ENCODE data around the gene RBM33.

RBM33 gene

DNA sequence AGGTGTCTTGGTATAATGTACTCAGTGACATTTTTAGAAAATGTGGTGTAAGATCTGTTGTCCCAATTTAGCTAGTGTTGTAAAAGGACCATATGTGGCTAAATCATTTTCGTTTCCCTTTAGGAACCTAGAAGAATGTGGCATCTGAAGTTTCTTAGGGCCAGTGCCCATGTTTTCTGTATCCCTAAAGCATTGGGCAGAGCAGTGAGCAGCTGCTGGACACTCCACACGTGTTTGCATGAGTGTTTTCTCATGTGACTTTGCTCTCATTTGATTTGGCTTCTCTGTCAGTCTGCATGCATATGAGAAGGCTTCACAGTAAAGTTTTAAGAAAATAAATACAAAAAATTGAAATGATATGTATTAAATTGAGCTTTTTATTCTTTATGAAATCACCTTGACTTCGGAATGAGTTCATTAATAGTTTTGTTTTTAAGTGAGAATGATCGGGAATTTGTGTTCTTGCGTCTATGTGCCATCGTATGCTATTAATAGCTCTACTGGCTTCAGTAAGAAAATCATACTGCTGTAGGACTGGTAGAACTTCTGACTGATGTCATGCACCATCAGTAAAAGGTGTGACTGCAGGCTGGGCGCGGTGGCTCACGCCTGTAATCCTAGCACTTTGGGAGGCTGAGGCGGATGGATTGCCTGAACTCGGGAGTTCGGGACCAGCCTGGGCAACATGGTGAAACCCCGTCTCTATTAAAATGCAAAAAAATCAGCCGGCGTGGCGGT, 61.3 kb downstream of the RBM33 start:
- no peak overlapping the region for H3K4me3 ChIP-seq (ENCODE audit: control insufficient read depth, low read depth, low read length)
- TF ChIP-seq, protein P1, sequence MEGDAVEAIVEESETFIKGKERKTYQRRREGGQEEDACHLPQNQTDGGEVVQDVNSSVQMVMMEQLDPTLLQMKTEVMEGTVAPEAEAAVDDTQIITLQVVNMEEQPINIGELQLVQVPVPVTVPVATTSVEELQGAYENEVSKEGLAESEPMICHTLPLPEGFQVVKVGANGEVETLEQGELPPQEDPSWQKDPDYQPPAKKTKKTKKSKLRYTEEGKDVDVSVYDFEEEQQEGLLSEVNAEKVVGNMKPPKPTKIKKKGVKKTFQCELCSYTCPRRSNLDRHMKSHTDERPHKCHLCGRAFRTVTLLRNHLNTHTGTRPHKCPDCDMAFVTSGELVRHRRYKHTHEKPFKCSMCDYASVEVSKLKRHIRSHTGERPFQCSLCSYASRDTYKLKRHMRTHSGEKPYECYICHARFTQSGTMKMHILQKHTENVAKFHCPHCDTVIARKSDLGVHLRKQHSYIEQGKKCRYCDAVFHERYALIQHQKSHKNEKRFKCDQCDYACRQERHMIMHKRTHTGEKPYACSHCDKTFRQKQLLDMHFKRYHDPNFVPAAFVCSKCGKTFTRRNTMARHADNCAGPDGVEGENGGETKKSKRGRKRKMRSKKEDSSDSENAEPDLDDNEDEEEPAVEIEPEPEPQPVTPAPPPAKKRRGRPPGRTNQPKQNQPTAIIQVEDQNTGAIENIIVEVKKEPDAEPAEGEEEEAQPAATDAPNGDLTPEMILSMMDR (IDR thresholded peaks at IDR 0.05; ENCODE audit: control insufficient read depth, insufficient read depth, low read depth, low read length, missing control alignments), result no peak
- DNase-seq (ENCODE audit: low read depth), result no peak

DNA sequence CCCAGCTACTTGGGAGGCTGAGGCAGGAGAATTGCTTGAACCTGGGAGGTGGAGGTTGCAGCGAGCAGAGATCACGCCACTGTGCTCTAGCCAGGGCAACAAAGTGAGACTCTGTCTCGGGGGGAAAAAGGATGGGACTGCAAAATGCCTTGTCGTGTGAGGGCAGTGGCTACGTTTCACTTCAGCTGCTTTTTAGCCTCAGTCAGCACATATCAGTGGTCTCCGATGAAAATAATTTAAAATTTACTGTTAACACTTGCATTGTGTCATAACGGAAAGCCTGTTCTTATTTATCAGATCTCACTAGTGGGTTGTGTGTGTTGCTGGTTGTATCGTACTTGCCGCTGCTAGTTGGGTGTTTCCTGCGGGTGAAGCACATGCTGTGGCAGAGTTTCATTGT, 61.9 kb downstream of the RBM33 start:
- TF ChIP-seq, protein P1 (IDR thresholded peaks at IDR 0.05; ENCODE audit: control insufficient read depth, insufficient read depth, low read depth, low read length, missing control alignments), result no peak
- no peak for DNase-seq (ENCODE audit: low read depth)

DNA sequence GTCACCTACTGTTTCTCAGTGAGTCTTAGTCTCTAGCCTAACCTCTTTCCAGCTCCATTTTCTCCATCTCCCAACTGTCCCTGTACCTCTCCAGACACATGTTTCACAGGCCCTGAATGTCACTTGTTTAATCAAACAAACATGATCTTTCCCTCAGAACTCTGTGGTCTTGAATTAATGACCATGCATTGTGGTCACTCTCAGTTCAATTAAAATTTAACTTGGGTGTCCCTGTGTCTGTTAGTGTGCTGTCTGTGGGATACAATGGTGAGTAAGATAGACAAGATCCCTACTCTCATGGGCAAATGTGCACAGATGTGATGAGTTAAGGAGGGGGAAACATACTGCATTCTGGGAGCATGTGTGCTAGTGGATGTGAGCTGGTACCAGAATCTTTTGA, 65.0 kb downstream of the RBM33 start:
- no peak overlapping the region for H3K4me3 ChIP-seq (ENCODE audit: control insufficient read depth, low read depth, low read length)
- TF ChIP-seq, protein P1 (IDR thresholded peaks at IDR 0.05; ENCODE audit: control insufficient read depth, insufficient read depth, low read depth, low read length, missing control alignments), result no peak
- DNase-seq (ENCODE audit: low read depth), result no peak

More for the DNA sequence above, 61.9 kb downstream of the RBM33 start:
- H3K4me3 ChIP-seq (ENCODE audit: control insufficient read depth, low read depth, low read length), result no peak overlapping the region

DNA sequence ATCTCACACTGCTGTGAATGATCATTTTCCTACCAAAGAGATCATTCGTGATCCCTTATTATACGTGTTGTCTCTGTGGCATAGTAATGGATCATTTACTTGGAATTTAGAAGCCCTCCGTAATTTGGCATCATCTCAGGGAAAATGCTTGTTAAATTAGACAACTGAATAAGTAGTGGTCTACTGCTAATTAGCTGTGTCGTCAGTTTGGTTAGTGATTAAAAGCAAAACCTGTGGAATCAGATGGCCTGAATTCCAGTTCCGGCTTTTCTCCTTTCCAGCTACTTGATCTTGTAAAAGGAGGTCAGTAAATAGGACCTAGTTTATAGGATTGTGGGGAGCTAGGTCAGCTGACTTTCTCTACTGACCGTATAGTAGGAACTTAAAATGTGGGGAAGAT, 65.6 kb downstream of the RBM33 start:
- no peak for DNase-seq (ENCODE audit: low read depth)
- no peak overlapping the region for H3K4me3 ChIP-seq (ENCODE audit: control insufficient read depth, low read depth, low read length)
- TF ChIP-seq, protein P1 (IDR thresholded peaks at IDR 0.05; ENCODE audit: control insufficient read depth, insufficient read depth, low read depth, low read length, missing control alignments), result no peak

DNA sequence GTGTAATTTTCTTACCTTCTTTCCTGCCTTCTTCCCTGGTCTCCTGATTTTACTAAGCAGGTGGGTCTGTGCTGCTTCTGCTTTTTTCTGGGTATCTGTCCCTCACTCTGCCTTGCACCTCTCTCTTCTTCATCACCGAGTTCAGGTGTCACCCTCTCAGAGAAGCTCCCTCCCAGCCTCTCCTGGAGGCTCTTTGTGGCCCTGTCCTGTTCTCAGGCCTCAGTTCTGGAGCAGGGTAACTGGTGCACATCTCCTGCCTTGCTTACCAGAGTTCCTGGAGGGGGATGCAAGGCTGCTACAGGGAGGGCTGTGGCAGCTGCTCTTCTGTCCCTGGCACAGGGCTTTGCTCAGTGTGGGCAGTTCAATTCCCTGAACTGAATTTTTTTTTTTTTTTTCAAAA, 66.1 kb downstream of the RBM33 start:
- DNase-seq (ENCODE audit: low read depth), result no peak
- H3K4me3 ChIP-seq (ENCODE audit: control insufficient read depth, low read depth, low read length), result no peak overlapping the region
- TF ChIP-seq, protein P1 (IDR thresholded peaks at IDR 0.05; ENCODE audit: control insufficient read depth, insufficient read depth, low read depth, low read length, missing control alignments), result no peak

DNA sequence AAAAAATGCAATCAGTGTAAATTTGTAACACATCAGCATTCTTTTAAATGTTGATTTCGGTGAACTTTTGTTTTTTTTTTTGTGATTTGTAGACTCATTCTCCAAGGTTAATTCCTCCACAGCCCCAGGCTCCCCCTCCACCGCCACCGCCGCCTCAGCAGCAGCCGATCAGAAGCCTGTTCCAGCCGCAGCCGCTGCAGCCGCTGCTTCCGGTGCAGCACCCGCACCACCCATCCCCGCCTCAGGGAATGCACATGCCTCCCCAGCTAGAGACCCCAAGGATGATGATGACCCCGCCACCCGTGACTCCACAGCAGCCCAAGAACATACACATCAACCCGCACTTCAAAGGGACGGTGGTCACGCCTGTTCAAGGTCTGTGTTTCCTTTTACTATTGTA, 66.6 kb downstream of the RBM33 start:
- no peak for DNase-seq (ENCODE audit: low read depth)
- no peak overlapping the region for H3K4me3 ChIP-seq (ENCODE audit: control insufficient read depth, low read depth, low read length)
- TF ChIP-seq, protein P1 (IDR thresholded peaks at IDR 0.05; ENCODE audit: control insufficient read depth, insufficient read depth, low read depth, low read length, missing control alignments), result no peak
